Thyroid gland (tissue), 4 donors: ENCODE results near the gene PLEKHM1.

Experiments used
- POLR2A ChIP-seq, 2 donors: fragments of 450-650 bp; IDR thresholded peaks; one replicate each; pipeline ENCODE4 v1.6.1; 2017; ENCODE audit warnings: antibody characterized with exemption in 2 of 2, mild to moderate bottlenecking in 2 of 2, moderate library complexity in 1 of 2
- TF ChIP-seq, protein P1 (sequence below), 6 experiments: fragments of 200-600 bp in 3 of 6; fragments of 450-650 bp in 3 of 6; sonication (generic) in 3 of 6; IDR thresholded peaks; one replicate each; pipeline ENCODE4 v1.5.1; 2016 to 2019; ENCODE audit warnings: antibody characterized with exemption in 6 of 6, mild to moderate bottlenecking in 2 of 6, inconsistent platforms in 1 of 6, moderate library complexity in 1 of 6

DNA sequence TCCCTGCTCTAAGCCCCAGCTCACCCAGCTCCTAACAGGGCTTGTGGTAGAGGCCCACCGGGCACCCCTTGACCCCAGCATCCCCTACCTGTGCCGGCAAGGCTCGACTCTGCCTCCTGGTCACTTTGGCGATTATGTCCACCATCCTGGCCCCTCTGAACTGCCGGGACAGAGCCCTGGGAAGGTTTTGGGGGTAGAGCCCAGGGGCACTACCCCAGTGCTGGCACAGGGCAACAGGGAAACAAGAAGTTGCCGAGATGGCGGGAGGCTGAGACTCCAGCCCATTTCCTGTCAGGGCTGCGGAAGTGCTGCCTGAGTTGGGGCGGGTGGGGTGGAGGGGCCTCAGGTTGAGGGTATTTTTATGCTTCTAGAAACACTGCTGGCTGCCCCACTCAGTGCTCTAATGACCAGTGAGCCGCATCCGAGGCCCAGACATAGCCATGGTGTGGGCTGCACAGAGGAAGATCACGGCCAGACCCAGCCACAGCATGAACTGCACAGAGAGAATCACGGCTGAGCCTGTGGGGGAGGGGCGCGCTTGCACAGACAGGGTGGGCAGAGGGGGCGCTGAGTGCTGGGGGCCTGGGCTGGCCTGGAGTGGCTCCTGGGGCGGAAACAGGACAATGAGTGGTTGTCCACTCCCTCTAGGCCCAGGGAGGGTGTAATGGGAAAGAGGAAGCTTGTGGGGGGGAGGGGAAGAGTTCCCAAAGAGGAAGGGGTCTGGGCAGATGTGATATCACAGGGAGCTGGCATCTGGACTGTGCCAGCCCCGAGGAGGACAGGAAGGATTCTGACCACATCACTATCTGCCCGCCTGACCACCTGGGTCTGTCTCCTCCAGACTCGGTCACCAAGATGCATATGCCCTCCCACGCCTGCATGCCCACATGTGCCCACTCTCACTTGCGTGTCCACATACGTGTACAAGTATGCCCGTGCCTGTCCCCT is 80.1 kb downstream of the PLEKHM1 start:
- TF ChIP-seq, protein P1, sequence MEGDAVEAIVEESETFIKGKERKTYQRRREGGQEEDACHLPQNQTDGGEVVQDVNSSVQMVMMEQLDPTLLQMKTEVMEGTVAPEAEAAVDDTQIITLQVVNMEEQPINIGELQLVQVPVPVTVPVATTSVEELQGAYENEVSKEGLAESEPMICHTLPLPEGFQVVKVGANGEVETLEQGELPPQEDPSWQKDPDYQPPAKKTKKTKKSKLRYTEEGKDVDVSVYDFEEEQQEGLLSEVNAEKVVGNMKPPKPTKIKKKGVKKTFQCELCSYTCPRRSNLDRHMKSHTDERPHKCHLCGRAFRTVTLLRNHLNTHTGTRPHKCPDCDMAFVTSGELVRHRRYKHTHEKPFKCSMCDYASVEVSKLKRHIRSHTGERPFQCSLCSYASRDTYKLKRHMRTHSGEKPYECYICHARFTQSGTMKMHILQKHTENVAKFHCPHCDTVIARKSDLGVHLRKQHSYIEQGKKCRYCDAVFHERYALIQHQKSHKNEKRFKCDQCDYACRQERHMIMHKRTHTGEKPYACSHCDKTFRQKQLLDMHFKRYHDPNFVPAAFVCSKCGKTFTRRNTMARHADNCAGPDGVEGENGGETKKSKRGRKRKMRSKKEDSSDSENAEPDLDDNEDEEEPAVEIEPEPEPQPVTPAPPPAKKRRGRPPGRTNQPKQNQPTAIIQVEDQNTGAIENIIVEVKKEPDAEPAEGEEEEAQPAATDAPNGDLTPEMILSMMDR (IDR thresholded peaks at IDR 0.05) = no peak
- no peak for TF ChIP-seq POLR2A (IDR thresholded peaks at IDR 0.05)
